Measurements from ENCODE around the gene MAP4K5.

The MAP4K5 gene

GRCh38 chr14:50523271-50524041 lies 8.9 kb downstream of the MAP4K5 start (continued):
- TF ChIP-seq POU6F1 (CRISPR knock-in tag; IDR thresholded peaks at IDR 0.05; ENCODE audit: borderline replicate concordance, low read depth), result no peak
- no peak for TF ChIP-seq GLIS3 (CRISPR knock-in tag; IDR thresholded peaks at IDR 0.05)
- no peak for TF ChIP-seq OSR1 (CRISPR knock-in tag; IDR thresholded peaks at IDR 0.05)
- TF ChIP-seq PPARA (CRISPR knock-in tag; IDR thresholded peaks at IDR 0.05; ENCODE audit: borderline replicate concordance), result no peak
- TF ChIP-seq ZC3H10 (CRISPR knock-in tag; IDR thresholded peaks at IDR 0.05), result no peak
- no peak for TF ChIP-seq TOX (CRISPR knock-in tag; IDR thresholded peaks at IDR 0.05; ENCODE audit: borderline replicate concordance)
- no peak for TF ChIP-seq ZNF70 (CRISPR knock-in tag; IDR thresholded peaks at IDR 0.05)
- no peak for TF ChIP-seq TCF4 (CRISPR knock-in tag; IDR thresholded peaks at IDR 0.05; ENCODE audit: borderline replicate concordance)

- TF ChIP-seq PATZ1 (CRISPR knock-in tag; IDR thresholded peaks at IDR 0.05; ENCODE audit: borderline replicate concordance), result no peak
- no peak for TF ChIP-seq TSHZ2 (CRISPR knock-in tag; IDR thresholded peaks at IDR 0.05)
- TF ChIP-seq TCF4 (CRISPR knock-in tag; IDR thresholded peaks at IDR 0.05; ENCODE audit: borderline replicate concordance), result no peak
- TF ChIP-seq ZC3H10 (CRISPR knock-in tag; IDR thresholded peaks at IDR 0.05), result no peak
- TF ChIP-seq OSR1 (CRISPR knock-in tag; IDR thresholded peaks at IDR 0.05), result no peak
- TF ChIP-seq CSDC2 (CRISPR knock-in tag; IDR thresholded peaks at IDR 0.05), result no peak
- TF ChIP-seq RARB (CRISPR knock-in tag; IDR thresholded peaks at IDR 0.05), result no peak
- TF ChIP-seq ARNTL (CRISPR knock-in tag; IDR thresholded peaks at IDR 0.05; ENCODE audit: borderline replicate concordance, low read depth), result no peak
- no peak for TF ChIP-seq CREB5 (CRISPR knock-in tag; IDR thresholded peaks at IDR 0.05; ENCODE audit: low read depth)
Measured at GRCh38 chr14:50521912-50522341, 10.4 kb downstream of the MAP4K5 start.

GRCh38 chr14:50520947-50521815 lies 11.2 kb downstream of the MAP4K5 start:
- ATAC-seq, result peak; percentile 80
- TF ChIP-seq TCF4 (CRISPR knock-in tag; IDR thresholded peaks at IDR 0.05; ENCODE audit: borderline replicate concordance) (no peak), PATZ1 (CRISPR knock-in tag; IDR thresholded peaks at IDR 0.05; ENCODE audit: borderline replicate concordance) (peak; percentile 98; the same call in 1 of the 2 replicates), CSRNP3 (CRISPR knock-in tag; IDR thresholded peaks at IDR 0.05) (no peak), ARNTL (CRISPR knock-in tag; IDR thresholded peaks at IDR 0.05; ENCODE audit: borderline replicate concordance, low read depth) (no peak), PPARA (CRISPR knock-in tag; IDR thresholded peaks at IDR 0.05; ENCODE audit: borderline replicate concordance) (no peak), ZNF8 (CRISPR knock-in tag; IDR thresholded peaks at IDR 0.05) (no peak), ISL1 (CRISPR knock-in tag; IDR thresholded peaks at IDR 0.05) (peak; percentile 57), POU6F1 (CRISPR knock-in tag; IDR thresholded peaks at IDR 0.05; ENCODE audit: borderline replicate concordance, low read depth) (no peak), CREB5 (CRISPR knock-in tag; IDR thresholded peaks at IDR 0.05; ENCODE audit: low read depth) (peak; percentile 75)

More at GRCh38 chr14:50521912-50522341, 10.4 kb downstream of the MAP4K5 start:
- peak; percentile 31 for ATAC-seq
